ENCODE data around the gene DAAM2.

Gene DAAM2

GRCh38 chr6:39819228-39819627 lies 27.1 kb downstream of the DAAM2 start:
- no peak for DNase-seq (ENCODE audit: low read depth)

- DNase-seq (ENCODE audit: low read depth), result peak; percentile 57
Measured at GRCh38 chr6:39819676-39820075, 27.5 kb downstream of the DAAM2 start.

DNA sequence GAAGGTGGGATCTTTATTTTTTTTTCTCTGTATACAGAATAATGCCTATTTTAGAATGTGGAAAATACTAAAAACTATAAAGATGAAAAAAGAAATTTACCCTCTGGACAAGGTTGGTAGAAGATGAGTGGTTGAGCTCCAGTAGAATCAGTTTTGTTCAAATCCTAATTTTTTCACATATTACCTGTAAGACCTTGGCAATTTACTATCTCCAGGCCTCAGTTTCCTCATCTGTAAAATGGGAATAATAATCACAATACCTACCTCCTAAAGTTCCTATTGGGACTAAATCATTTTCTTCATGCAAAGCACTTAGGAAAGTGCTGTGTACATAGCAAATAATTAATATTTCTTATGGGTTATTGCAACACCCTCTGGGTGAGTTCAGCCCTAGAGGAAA lies 28.4 kb downstream of the DAAM2 start:
- DNase-seq (ENCODE audit: low read depth), result no peak

- DNase-seq (ENCODE audit: low read depth), result no peak
Measured at GRCh38 chr6:39821046-39821740, 29.0 kb downstream of the DAAM2 start.

DNA sequence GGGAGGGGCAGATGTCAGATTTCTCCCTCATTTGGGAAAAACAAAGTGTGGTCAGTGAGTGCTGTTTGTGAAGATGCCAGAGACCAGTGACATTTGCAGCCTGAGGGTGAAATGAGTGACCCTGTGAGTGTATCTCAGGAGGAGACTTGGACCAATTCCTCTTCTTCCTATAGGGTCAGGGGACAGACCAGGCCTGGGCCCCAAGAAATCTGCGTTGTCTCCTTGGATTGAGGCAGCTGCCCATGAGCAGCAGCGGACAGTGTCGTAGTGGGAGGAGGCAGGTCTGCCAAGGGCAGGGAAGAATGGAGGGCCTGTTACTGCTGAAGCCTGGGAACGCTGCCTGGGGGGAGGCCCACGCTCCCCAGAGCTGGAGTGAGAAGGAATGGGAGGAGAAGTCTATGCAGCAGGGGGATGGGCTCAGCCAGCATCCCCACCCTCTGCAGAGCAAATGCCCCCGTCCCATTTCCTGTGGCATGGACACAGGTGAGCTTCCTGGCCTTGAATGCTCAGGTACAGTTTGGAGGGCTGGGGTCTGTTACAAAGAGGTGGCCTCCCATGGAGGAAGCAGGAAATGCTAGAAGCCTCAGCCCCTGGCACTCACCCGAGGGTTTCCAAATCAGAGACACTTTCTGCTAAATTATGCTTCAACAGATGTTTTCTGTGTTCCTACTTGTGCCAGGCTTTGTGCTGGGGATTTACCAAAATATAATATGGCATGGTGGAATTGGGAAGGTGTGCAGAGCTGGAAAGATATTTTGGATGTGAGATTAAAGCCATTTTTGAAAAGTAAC lies 29.8 kb downstream of the DAAM2 start:
- DNase-seq (ENCODE audit: low read depth), result no peak

GRCh38 chr6:39822846-39823815 lies 31.0 kb downstream of the DAAM2 start:
- no peak for DNase-seq (ENCODE audit: low read depth)

DNA sequence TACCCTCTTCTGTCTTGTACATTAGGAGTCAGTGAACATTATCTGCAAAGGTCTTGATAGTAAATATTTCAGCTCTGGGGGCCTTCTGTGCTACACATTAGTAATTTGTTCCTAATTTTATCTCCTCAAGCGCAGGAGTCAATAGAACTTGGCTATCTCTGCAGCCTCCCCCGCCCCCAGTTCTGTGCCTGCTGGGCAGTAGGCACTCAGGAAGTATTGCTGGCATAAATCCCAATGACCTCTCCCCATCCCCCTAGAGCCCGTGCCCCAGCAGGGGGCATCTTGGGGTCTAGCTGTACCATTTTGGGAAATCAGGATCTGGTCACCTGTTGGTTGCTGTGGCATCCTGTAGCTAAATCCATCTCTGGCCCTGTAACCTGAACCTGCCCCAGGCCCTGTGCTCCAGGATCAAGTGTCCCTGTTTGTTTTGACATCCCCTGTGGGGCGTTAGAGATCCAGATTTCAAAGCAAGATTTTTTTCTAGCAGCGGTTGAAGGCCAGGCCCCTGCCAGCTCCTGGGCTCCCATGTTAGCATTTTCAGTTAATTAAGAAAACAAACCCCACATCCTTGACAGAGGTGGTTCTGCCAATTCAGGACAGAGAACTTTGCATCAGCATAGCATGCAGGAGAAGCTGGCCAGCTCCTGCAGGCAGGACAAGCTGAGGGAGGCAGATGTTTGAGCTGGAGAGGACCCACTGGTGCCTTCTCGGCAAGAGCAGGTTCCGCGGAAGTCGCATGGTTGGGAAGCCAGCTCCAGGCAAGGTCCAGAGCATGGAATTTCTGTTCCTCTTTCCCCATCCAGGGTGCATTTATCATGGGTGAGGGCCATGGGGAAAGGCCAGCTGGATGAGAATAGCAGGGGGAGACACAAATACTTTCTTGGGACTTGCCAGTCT lies 32.1 kb downstream of the DAAM2 start:
- no peak for DNase-seq (ENCODE audit: low read depth)

DNA sequence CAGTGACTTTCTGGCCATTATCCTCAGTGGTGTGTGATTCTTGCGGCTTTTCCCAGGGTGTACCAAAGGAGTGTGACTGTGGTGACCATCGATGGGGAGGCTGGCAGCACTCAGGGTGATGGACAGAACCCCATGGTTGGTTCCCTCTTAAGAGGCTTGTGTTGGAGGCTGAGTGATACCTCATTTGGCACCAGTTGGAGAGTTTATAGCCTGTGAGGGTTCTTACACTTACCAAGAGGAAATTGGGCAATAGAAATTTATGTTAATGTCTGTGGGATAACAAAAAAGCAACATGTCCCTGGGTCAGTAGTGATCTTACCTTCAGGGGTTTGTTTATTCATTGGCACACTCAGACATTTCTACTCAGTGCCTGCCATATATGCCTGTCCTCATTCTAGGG lies 37.2 kb downstream of the DAAM2 start:
- no peak for DNase-seq (ENCODE audit: low read depth)

- DNase-seq (ENCODE audit: low read depth), result no peak
Measured at GRCh38 chr6:39830444-39830843, 38.3 kb downstream of the DAAM2 start.

DNA sequence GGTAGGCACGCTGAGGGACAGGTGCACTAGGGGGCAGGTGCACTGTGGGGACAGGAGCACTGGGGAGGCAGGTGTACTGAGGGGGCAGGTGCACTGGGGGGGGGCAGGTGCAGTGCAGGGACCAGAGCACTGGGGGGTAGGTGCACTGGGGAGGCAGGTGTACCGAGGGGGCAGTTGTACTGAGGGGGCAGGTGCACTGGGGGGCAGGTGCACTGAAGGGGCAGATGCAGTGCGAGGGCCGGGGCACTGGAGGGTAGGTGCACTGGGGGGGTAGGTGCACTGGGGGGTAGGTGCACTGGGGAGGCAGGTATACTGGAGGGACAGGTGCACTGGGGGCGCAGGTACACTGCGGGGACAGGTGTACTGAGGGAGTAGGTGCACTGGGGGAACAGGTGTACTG lies 39.5 kb downstream of the DAAM2 start:
- no peak for DNase-seq (ENCODE audit: low read depth)

DNA sequence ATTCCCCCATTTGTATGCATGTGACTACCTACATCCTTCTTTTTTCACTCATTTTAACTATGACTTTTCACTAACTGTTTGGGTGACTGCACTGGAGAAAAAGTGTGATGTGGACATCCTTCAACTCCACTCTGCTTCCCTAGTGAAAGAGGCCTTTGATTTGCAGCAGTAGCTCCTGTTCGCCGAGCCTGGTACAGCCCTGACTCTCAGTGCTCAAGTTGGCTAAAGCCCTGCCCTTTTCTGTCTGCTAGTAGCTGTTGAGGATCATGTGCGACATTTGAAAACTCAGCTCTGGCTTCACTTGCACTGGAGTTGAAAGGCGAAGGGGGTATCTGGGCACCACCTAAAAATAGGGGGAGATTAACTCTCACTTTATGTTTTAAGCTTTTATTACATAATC lies 42.1 kb downstream of the DAAM2 start:
- no peak for DNase-seq (ENCODE audit: low read depth)

DNA sequence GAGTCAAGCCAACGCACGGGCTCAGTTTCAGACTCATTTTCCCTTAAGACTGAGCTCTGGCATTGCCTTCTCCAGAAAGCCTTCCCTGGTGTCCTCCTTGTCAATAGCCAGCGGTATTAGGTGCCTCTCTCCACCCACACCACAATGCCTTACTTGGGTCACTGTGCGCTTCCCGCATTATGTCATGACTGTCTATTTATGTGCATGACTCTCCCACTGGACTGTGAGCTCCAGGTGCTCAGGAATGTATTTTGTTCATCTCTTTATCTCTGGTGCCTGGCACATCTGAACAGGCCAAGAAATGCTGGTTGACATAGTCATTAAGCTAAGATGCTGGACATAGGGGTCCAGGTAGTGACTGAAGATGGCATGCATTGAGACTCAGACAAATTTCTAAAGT lies 42.7 kb downstream of the DAAM2 start:
- no peak for DNase-seq (ENCODE audit: low read depth)

- no peak for DNase-seq (ENCODE audit: low read depth)
Measured at GRCh38 chr6:39835821-39836295, 43.7 kb downstream of the DAAM2 start.

- peak; percentile 56 for DNase-seq (ENCODE audit: low read depth)
Measured at GRCh38 chr6:39836606-39837005, 44.4 kb downstream of the DAAM2 start.

- no peak for DNase-seq (ENCODE audit: low read depth)
Measured at GRCh38 chr6:39839445-39839844, 47.3 kb downstream of the DAAM2 start.

GRCh38 chr6:39840781-39841180 lies 48.6 kb downstream of the DAAM2 start:
- DNase-seq (ENCODE audit: low read depth), result no peak

DNA sequence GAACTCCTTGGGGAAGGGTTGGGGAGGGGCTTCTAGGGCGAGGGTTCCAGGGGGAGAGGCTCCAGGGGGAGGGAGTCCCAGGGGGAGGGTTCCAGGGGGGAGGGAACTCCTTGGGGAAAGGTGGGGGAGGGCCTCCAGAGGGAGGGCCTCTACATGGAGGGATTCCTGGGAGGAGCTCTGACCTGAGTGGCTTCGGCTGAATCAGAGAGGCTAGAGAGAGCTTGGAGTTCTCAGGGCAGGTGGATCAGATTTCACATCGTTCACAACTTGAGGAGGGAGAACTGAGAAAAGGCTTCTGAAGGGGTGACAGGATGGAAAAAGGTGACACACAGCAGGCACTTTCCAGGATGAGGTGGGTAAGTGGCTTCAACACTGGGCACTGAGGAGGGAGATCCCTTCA lies 49.1 kb downstream of the DAAM2 start:
- no peak for DNase-seq (ENCODE audit: low read depth)

- no peak for DNase-seq (ENCODE audit: low read depth)
Measured at GRCh38 chr6:39841923-39842322, 49.7 kb downstream of the DAAM2 start.

DNA sequence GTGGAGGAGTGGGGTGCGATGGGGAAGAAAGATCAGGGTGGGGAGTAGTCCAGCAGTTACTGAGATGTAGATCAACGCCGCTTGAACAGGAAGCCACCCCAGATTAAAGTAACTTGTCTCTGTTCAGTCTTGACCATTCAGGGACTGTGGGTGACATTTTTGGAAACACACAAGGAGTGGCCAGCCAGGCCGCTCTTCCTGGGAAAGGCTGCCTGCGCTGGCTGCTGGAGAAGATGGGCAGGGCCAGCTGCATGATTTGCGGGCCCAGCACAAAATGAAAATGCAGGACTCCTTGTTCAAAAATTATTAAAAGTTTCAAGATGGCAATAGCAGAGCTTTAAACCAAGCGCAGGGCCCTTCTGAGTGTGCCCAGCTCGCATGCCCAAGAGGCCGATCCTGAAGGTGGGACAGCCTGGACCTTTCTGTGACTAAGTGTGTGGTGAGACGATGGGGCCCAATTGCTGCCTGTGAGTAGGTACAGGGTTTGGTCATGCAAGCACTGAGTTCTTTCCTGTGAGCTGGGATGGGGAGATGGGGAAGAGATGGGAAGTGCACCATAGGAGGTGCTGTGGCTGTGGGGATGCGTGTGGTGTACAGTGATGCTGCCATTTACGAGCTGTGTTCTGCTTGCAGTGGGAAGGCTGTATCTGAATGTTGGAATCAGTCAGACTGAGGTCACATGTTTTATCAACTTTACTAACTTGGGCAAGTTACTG lies 51.3 kb downstream of the DAAM2 start:
- DNase-seq (ENCODE audit: low read depth), result no peak

DNA sequence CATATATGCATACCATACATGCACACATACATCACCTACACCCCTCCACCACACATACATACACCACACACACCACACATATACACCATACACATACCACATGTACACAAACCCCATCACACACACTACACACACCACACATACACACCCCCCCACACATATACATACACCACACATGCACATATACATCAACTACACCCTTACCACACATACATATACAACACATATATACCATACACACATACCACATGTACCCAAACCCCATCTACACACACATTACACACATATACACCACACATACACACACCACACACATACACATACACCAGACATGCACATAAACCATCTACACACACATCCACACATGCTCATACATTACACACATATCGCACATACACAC lies 52.7 kb downstream of the DAAM2 start:
- DNase-seq (ENCODE audit: low read depth), result no peak

- DNase-seq (ENCODE audit: low read depth), result no peak
Measured at GRCh38 chr6:39847221-39847620, 55.0 kb downstream of the DAAM2 start.

All from stromal cell of bone marrow (primary cell).